CD14-positive monocyte (primary cell): Measurements from ENCODE around the gene PGAP6. TPM values are rescaled to one million over a fixed set of nuclear protein-coding genes. Genes with fewer than 3 reads are reported as not detected.
"Not testable (repeated sequence)": the region's sequence is repeated elsewhere in the genome, so short reads cannot be mapped to it uniquely, and the experiment has no call there.

Experiments
- DNase-seq, 3 donors: peaks; one replicate each; pipeline ENCODE4 v3.0.0-alpha.2; 2011 to 2022
- H2AFZ ChIP-seq: 2 replicates; pipeline ENCODE4 v1.6.0; 2012; ENCODE audit warnings: mild to moderate bottlenecking, low read depth, low read length, inconsistent platforms; ENCODE audit not compliant: insufficient read depth, poor library complexity, severe bottlenecking
- H3K27ac ChIP-seq, 2 donors: 1 replicate in 1 of 2; 2 replicates in 1 of 2; pipeline ENCODE4 v1.5.1; 2012 to 2013; ENCODE audit warnings: low read length in 2 of 2, control low read depth in 1 of 2, inconsistent platforms in 1 of 2, low read depth in 1 of 2, mild to moderate bottlenecking in 1 of 2
- H3K27me3 ChIP-seq, 2 donors: one replicate each; pipeline versions ENCODE4 v1.6.0 to v1.6.1; 2011 to 2013; ENCODE audit warnings: low read length in 2 of 2; ENCODE audit not compliant: control insufficient read depth in 2 of 2, insufficient read depth in 2 of 2
- H3K36me3 ChIP-seq, 2 donors: replicated peaks in 1 of 2; 1 replicate in 1 of 2; 2 replicates in 1 of 2; pipeline versions ENCODE4 v1.5.1 to v1.6.1; 2012 to 2013; ENCODE audit warnings: low read length in 2 of 2, control low read depth in 1 of 2, inconsistent platforms in 1 of 2, mild to moderate bottlenecking in 1 of 2; ENCODE audit not compliant: insufficient read depth in 2 of 2, control insufficient read depth in 1 of 2
- H3K4me1 ChIP-seq, 2 donors: 1 replicate in 1 of 2; 2 replicates in 1 of 2; pipeline versions ENCODE4 v1.5.1 to v1.6.1; 2012 to 2013; ENCODE audit warnings: low read length in 2 of 2, control low read depth in 1 of 2, inconsistent platforms in 1 of 2, mild to moderate bottlenecking in 1 of 2, moderate library complexity in 1 of 2; ENCODE audit not compliant: insufficient read depth in 2 of 2, control insufficient read depth in 1 of 2
- H3K4me2 ChIP-seq: replicated peaks from 2 replicates; pipeline ENCODE3; 2012; ENCODE audit warnings: low read length, moderate library complexity, mild to moderate bottlenecking; ENCODE audit not compliant: poor library complexity, severe bottlenecking; ENCODE audit errors: extremely low read depth
- H3K4me3 ChIP-seq, 3 experiments: fragments of 200-600 bp in 1 of 3; sonication (generic) in 1 of 3; replicated peaks in 1 of 3; 1 replicate in 2 of 3; 2 replicates in 1 of 3; pipeline ENCODE4 v1.5.1; 2011 to 2013; ENCODE audit warnings: low read length in 3 of 3, mild to moderate bottlenecking in 3 of 3, control low read depth in 2 of 3, low read depth in 2 of 3, inconsistent platforms in 1 of 3, moderate library complexity in 1 of 3
- H3K79me2 ChIP-seq: 2 replicates; pipeline ENCODE4 v1.6.0; 2012; ENCODE audit warnings: mild to moderate bottlenecking, control low read depth, inconsistent platforms, low read length, moderate library complexity; ENCODE audit not compliant: insufficient read depth
- H3K9ac ChIP-seq: 2 replicates; pipeline ENCODE4 v1.6.0; 2017; ENCODE audit warnings: low read length, mild to moderate bottlenecking; ENCODE audit not compliant: insufficient read depth, poor library complexity, severe bottlenecking
- H3K9me3 ChIP-seq, 2 donors: replicated peaks in 1 of 2; 1 replicate in 1 of 2; 2 replicates in 1 of 2; pipeline versions ENCODE4 v1.5.1 to v1.6.1; 2012 to 2013; ENCODE audit warnings: low read length in 2 of 2, control low read depth in 1 of 2; ENCODE audit not compliant: control insufficient read depth in 1 of 2, insufficient read depth in 1 of 2
- H4K20me1 ChIP-seq: 2 replicates; pipeline ENCODE4 v1.6.0; 2012; ENCODE audit warnings: mild to moderate bottlenecking, low read length, control low read depth, moderate library complexity; ENCODE audit not compliant: insufficient read depth
- H3K27ac Mint-ChIP-seq, 7 donors: one replicate each; pipeline ENCODE4 v1.8.0; 2020; ENCODE audit warnings: mild to moderate bottlenecking in 7 of 7, mixed read lengths in 7 of 7, moderate library complexity in 6 of 7, inconsistent platforms in 2 of 7
- H3K27me3 Mint-ChIP-seq, 3 donors: one replicate each; pipeline ENCODE4 v1.8.0; 2021 to 2022; ENCODE audit warnings: low read depth in 3 of 3, mild to moderate bottlenecking in 3 of 3, mixed read lengths in 3 of 3, moderate library complexity in 3 of 3, inconsistent platforms in 1 of 3
- H3K36me3 Mint-ChIP-seq, 2 donors: one replicate each; pipeline ENCODE4 v1.8.0; 2020; ENCODE audit warnings: mixed read lengths in 2 of 2, inconsistent platforms in 1 of 2, mild to moderate bottlenecking in 1 of 2
- H3K4me1 Mint-ChIP-seq: one replicate; pipeline ENCODE4 v1.8.0; 2020; ENCODE audit warnings: mild to moderate bottlenecking, mixed read lengths
- H3K4me3 Mint-ChIP-seq, 2 donors: one replicate each; pipeline ENCODE4 v1.8.0; 2020; ENCODE audit warnings: mild to moderate bottlenecking in 2 of 2, mixed read lengths in 2 of 2, moderate library complexity in 1 of 2
- H3K9me3 Mint-ChIP-seq, 7 donors: one replicate each; pipeline ENCODE4 v1.8.0; 2020 to 2022; ENCODE audit warnings: mixed read lengths in 7 of 7, mild to moderate bottlenecking in 6 of 7, moderate library complexity in 6 of 7, inconsistent platforms in 2 of 7
- CTCF ChIP-seq: fragments of 200-600 bp; IDR thresholded peaks from one replicate; pipeline ENCODE4 v1.8.0; 2022; ENCODE audit warnings: antibody characterized with exemption, mild to moderate bottlenecking
- WGBS: methylation state at CpG from one replicate; pipeline ENCODE4 v1.1.5; 2013; ENCODE audit warnings: missing lambda C conversion rate; ENCODE audit not compliant: insufficient coverage; 5-methylcytosine and 5-hydroxymethylcytosine counted together
- intact Hi-C, 2 donors: fragments of 100-400 bp; cut with micrococcal nuclease; formaldehyde crosslinking; loops; one replicate each; pipeline versions ENCODE4 v1.15.0 to v1.15.1; 2023
- polyA plus RNA-seq, 3 donors: library from polyadenylated mRNA; depleted of rRNA in 1 of 3; unstranded in 2 of 3; stranded (reverse) in 1 of 3; fragments of 300-500 nt in 2 of 3; fragments of >200 nt in 1 of 3; fragmentation: Illumina TruSeq in 2 of 3; gene quantifications; 1 replicate in 2 of 3; 2 replicates in 1 of 3; pipeline ENCODE4 v1.2.3, GENCODE V29; 2012 to 2021

The PGAP6 gene
- polyA plus RNA-seq, 3 donors, result 18.2 to 137 (median 39.8) TPM

GRCh38 chr16:334164-334832 is 47.5 kb downstream of the PGAP6 start:
- peaks cover 10 to 13% of the 10 kb centered on the region in 2 donors for H3K36me3 Mint-ChIP-seq
- peaks cover 37 to 49% of the 10 kb centered on the region in 2 donors for H3K4me1 ChIP-seq
- intact Hi-C loops, H3K4me3 ChIP-seq, H3K4me3 Mint-ChIP-seq, H3K27me3 Mint-ChIP-seq, H3K4me2 ChIP-seq, H3K9me3 Mint-ChIP-seq, H2AFZ ChIP-seq, DNase-seq, H3K9me3 ChIP-seq, H3K27me3 ChIP-seq, H3K9ac ChIP-seq: not testable (repeated sequence)
- H3K36me3 ChIP-seq, result peaks cover 0 to 10% of the 10 kb centered on the region in 2 donors
- peaks cover 100% of the 10 kb centered on the region for H3K79me2 ChIP-seq
- H4K20me1 ChIP-seq, result peaks cover 56% of the 10 kb centered on the region
- 91% methylated on average over 5 of the region's 5 CpGs for WGBS
- peak overlapping the region in 2 of 7 donors; percentile 25 to 56 for H3K27ac Mint-ChIP-seq
- peak overlapping the region in 1 of 2 donors; percentile 26 for H3K27ac ChIP-seq
- H3K4me1 Mint-ChIP-seq, result peaks cover 79% of the 10 kb centered on the region

GRCh38 chr16:333406-334094 is 48.2 kb downstream of the PGAP6 start:
- H3K4me2 ChIP-seq, result no peak overlapping the region
- intact Hi-C loops, result no loop called here
- peaks cover 0 to 10% of the 10 kb centered on the region in 2 donors for H3K36me3 ChIP-seq
- no peak for DNase-seq
- peaks cover 10 to 13% of the 10 kb centered on the region in 2 donors for H3K36me3 Mint-ChIP-seq
- H3K27me3 ChIP-seq, result no peaks in the 10 kb centered on the region
- H3K4me1 ChIP-seq, result peaks cover 34 to 48% of the 10 kb centered on the region in 2 donors
- H3K9me3 ChIP-seq, result no peaks in the 10 kb centered on the region
- 100% methylated on average over 3 of the region's 6 CpGs for WGBS
- peaks cover 72% of the 10 kb centered on the region for H3K4me1 Mint-ChIP-seq
- H3K4me3 ChIP-seq, result no peak overlapping the region
- peaks cover 100% of the 10 kb centered on the region for H3K79me2 ChIP-seq
- peak overlapping the region in 1 of 2 donors; percentile 26 for H3K27ac ChIP-seq
- H4K20me1 ChIP-seq, result peaks cover 55% of the 10 kb centered on the region
- H2AFZ ChIP-seq, result no peak overlapping the region
- peaks cover 0 to 2% (median 0%) of the 10 kb centered on the region in 7 donors for H3K9me3 Mint-ChIP-seq
- peak overlapping the region in 2 of 7 donors; percentile 32 for H3K27ac Mint-ChIP-seq
- peaks cover 0 to 4% (median 0%) of the 10 kb centered on the region in 3 donors for H3K27me3 Mint-ChIP-seq
- no peak for TF ChIP-seq CTCF
- H3K4me3 Mint-ChIP-seq, result no peak overlapping the region
- no peak overlapping the region for H3K9ac ChIP-seq

GRCh38 chr16:331181-331814 is 50.5 kb downstream of the PGAP6 start:
- H3K9me3 ChIP-seq, H3K27ac ChIP-seq, H3K27me3 ChIP-seq, H3K4me3 ChIP-seq, intact Hi-C loops, H3K4me2 ChIP-seq, H2AFZ ChIP-seq, H3K27me3 Mint-ChIP-seq, H3K9me3 Mint-ChIP-seq, H3K9ac ChIP-seq, H3K4me3 Mint-ChIP-seq, DNase-seq: not testable (repeated sequence)
- peaks cover 50% of the 10 kb centered on the region for H4K20me1 ChIP-seq
- H3K4me1 Mint-ChIP-seq, result peaks cover 69% of the 10 kb centered on the region
- peaks cover 10 to 13% of the 10 kb centered on the region in 2 donors for H3K36me3 Mint-ChIP-seq
- H3K36me3 ChIP-seq, result peaks cover 0 to 10% of the 10 kb centered on the region in 2 donors
- WGBS, result 80% methylated on average over 1 of the region's 6 CpGs
- H3K27ac Mint-ChIP-seq, result peak overlapping the region in 3 of 7 donors; percentile 19 to 65 (median 22)
- peaks cover 34 to 49% of the 10 kb centered on the region in 2 donors for H3K4me1 ChIP-seq
- H3K79me2 ChIP-seq, result peaks cover 98% of the 10 kb centered on the region
